Breast epithelium (tissue), 3 donors: ENCODE results near the gene ALS2CL.

Experiments
- POLR2A ChIP-seq: fragments of 450-650 bp; IDR thresholded peaks from one replicate; pipeline ENCODE4 v1.6.1; 2016; ENCODE audit warnings: antibody characterized with exemption, mild to moderate bottlenecking, moderate library complexity
- POLR2AphosphoS5 ChIP-seq, 3 donors: sonication (generic); formaldehyde crosslinking; IDR thresholded peaks; one replicate each; pipeline ENCODE4 v1.6.1; 2017; ENCODE audit warnings: antibody characterized with exemption in 3 of 3
- TF ChIP-seq, protein P1 (sequence below), 3 donors: fragments of 450-650 bp; IDR thresholded peaks; one replicate each; pipeline ENCODE4 v1.5.1; 2016 to 2017; ENCODE audit warnings: antibody characterized with exemption in 3 of 3, mild to moderate bottlenecking in 3 of 3, moderate library complexity in 3 of 3

- TF ChIP-seq POLR2AphosphoS5 (IDR thresholded peaks at IDR 0.05), result no peak
- TF ChIP-seq POLR2A, result no peak
- TF ChIP-seq, protein P1, sequence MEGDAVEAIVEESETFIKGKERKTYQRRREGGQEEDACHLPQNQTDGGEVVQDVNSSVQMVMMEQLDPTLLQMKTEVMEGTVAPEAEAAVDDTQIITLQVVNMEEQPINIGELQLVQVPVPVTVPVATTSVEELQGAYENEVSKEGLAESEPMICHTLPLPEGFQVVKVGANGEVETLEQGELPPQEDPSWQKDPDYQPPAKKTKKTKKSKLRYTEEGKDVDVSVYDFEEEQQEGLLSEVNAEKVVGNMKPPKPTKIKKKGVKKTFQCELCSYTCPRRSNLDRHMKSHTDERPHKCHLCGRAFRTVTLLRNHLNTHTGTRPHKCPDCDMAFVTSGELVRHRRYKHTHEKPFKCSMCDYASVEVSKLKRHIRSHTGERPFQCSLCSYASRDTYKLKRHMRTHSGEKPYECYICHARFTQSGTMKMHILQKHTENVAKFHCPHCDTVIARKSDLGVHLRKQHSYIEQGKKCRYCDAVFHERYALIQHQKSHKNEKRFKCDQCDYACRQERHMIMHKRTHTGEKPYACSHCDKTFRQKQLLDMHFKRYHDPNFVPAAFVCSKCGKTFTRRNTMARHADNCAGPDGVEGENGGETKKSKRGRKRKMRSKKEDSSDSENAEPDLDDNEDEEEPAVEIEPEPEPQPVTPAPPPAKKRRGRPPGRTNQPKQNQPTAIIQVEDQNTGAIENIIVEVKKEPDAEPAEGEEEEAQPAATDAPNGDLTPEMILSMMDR (IDR thresholded peaks at IDR 0.05), result no peak
Measured at GRCh38 chr3:46660543-46661523, 32.6 kb downstream of the ALS2CL start.
